Thoracic aorta (tissue), 2 donors: ENCODE results near the gene C7. TPM values are rescaled to one million over a fixed set of nuclear protein-coding genes. Genes with fewer than 3 reads are reported as not detected.

Source experiments
- ATAC-seq: fragments of 150-250 bp; one replicate; pipeline ENCODE4 v1.8.0; 2017; ENCODE audit warnings: low read depth; ENCODE audit not compliant: insufficient number of reproducible peaks, low FRiP score
- DNase-seq: peaks from one replicate; pipeline ENCODE4 v3.0.0-alpha.2; 2020; ENCODE audit warnings: low spot score
- H3K27ac ChIP-seq, 2 donors: fragments of 200-600 bp; sonication (generic); 1 replicate in 1 of 2; 2 replicates in 1 of 2; pipeline ENCODE4 v1.5.1; 2016; ENCODE audit warnings: mild to moderate bottlenecking in 2 of 2, moderate library complexity in 2 of 2
- H3K27me3 ChIP-seq: fragments of 200-600 bp; sonication (generic); replicated peaks from 2 replicates; pipeline ENCODE4 v1.6.0; 2016; ENCODE audit warnings: mild to moderate bottlenecking; ENCODE audit not compliant: insufficient read depth
- H3K36me3 ChIP-seq: fragments of 200-600 bp; sonication (generic); one replicate; pipeline ENCODE4 v1.5.1; 2016
- H3K4me1 ChIP-seq, 2 donors: fragments of 200-600 bp; sonication (generic); 1 replicate in 1 of 2; 2 replicates in 1 of 2; pipeline versions ENCODE4 v1.5.1 to v1.6.0; 2016; ENCODE audit warnings: low read depth in 2 of 2, mild to moderate bottlenecking in 1 of 2; ENCODE audit not compliant: control insufficient read depth in 1 of 2
- H3K4me3 ChIP-seq: fragments of 200-600 bp; sonication (generic); 2 replicates; pipeline ENCODE4 v1.5.1; 2016; ENCODE audit warnings: mild to moderate bottlenecking
- H3K9me3 ChIP-seq: fragments of 200-600 bp; sonication (generic); 2 replicates; pipeline ENCODE4 v1.5.1; 2016
- CTCF ChIP-seq: fragments of 200-600 bp; sonication (generic); IDR thresholded peaks from one replicate; pipeline ENCODE4 v1.5.1; 2019; ENCODE audit warnings: antibody characterized with exemption
- total RNA-seq, 2 donors: library from RNA; depleted of rRNA; stranded (reverse); fragments of >200 nt; gene quantifications; one replicate each; pipeline versions ENCODE4 v1.1.0 to v1.2.3, GENCODE V29; 2016

C7 gene
- total RNA-seq, 2 donors from 2014 or later = 99.5 to 105 TPM

GRCh38 chr5:40958811-40959210, 49.5 kb downstream of the C7 start:
- no peak for TF ChIP-seq CTCF
- H3K27me3 ChIP-seq = no peaks in the 10 kb centered on the region
- H3K9me3 ChIP-seq = no peaks in the 10 kb centered on the region
- no peak for ATAC-seq
- no peak overlapping the region for H3K27ac ChIP-seq
- no peaks in the 10 kb centered on the region for H3K36me3 ChIP-seq
- H3K4me1 ChIP-seq = no peaks in the 10 kb centered on the region
- no peak for DNase-seq
- H3K4me3 ChIP-seq = no peak overlapping the region

GRCh38 chr5:40960037-40960436, 50.7 kb downstream of the C7 start:
- Histone ChIP-seq H3K4me1 (no peaks in the 10 kb centered on the region), H3K9me3 (no peaks in the 10 kb centered on the region), H3K27me3 (no peaks in the 10 kb centered on the region), H3K36me3 (no peaks in the 10 kb centered on the region), H3K27ac (no peak overlapping the region), H3K4me3 (no peak overlapping the region)
- ATAC-seq (no peak), DNase-seq (no peak)
- TF ChIP-seq CTCF = no peak

GRCh38 chr5:40962207-40962955, 53.1 kb downstream of the C7 start:
- DNase-seq (no peak), ATAC-seq (no peak)
- Histone ChIP-seq H3K36me3 (no peaks in the 10 kb centered on the region), H3K9me3 (no peaks in the 10 kb centered on the region), H3K27ac (no peak overlapping the region), H3K27me3 (no peaks in the 10 kb centered on the region), H3K4me3 (no peak overlapping the region), H3K4me1 (no peaks in the 10 kb centered on the region)
- no peak for TF ChIP-seq CTCF

- no peaks in the 10 kb centered on the region for H3K27me3 ChIP-seq
- no peak overlapping the region for H3K4me3 ChIP-seq
- ATAC-seq = no peak
- H3K4me1 ChIP-seq = no peaks in the 10 kb centered on the region
- DNase-seq = no peak
- no peaks in the 10 kb centered on the region for H3K9me3 ChIP-seq
- H3K27ac ChIP-seq = no peak overlapping the region
- TF ChIP-seq CTCF = no peak
- H3K36me3 ChIP-seq = no peaks in the 10 kb centered on the region
These were observed 63.1 kb downstream of the C7 start for GRCh38 chr5:40972434-40972833.

- ATAC-seq = no peak
- Histone ChIP-seq H3K4me1 (no peaks in the 10 kb centered on the region), H3K36me3 (no peaks in the 10 kb centered on the region), H3K4me3 (no peak overlapping the region), H3K9me3 (no peaks in the 10 kb centered on the region), H3K27ac (no peak overlapping the region), H3K27me3 (no peaks in the 10 kb centered on the region)
- no peak for TF ChIP-seq CTCF
- DNase-seq = no peak
These were observed 64.2 kb downstream of the C7 start for GRCh38 chr5:40973364-40974004.
